ENCODE results near the gene SHISA6. TPM values are rescaled to one million over a fixed set of nuclear protein-coding genes. Genes with fewer than 3 reads are reported as not detected.

Gene SHISA6
- total RNA-seq, 3 donors from 2014 or later: 0.20 to 0.77 (median 0.73) TPM

GRCh38 chr17:11366272-11366850 lies 125.3 kb downstream of the SHISA6 start:
- Histone ChIP-seq H3K36me3 (ENCODE audit: low read depth) (no peaks in the 10 kb centered on the region), H3K4me1 (ENCODE audit: low read depth) (no peaks in the 10 kb centered on the region), H3K4me3 (no peak overlapping the region), H3K9me3 (no peaks in the 10 kb centered on the region)
- intact Hi-C loops (cut with DNase I, micrococcal nuclease): no loop called here
- TF ChIP-seq CTCF (IDR thresholded peaks at IDR 0.05): no peak
- no peak for ATAC-seq
- no peak for DNase-seq

DNA sequence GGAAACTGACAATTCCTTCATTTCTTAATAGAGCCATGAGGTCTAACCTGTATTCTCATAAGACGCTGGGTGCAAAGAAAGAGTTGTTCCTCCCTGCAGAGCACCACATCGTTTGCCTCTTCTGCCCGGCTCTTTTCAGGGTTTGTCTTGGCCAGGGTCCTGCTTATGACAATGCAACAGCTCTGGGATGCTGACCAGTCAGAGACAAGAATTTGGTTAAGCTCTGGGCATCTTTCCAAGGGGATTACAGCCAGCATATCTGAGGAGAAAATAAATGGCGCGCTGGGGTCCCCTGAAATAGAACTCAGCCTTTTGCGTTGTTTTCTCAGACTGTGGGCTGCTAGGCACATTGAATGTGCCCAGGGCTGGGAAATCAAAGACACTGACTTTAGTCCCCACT lies 128.6 kb downstream of the SHISA6 start:
- no peak for DNase-seq
- ATAC-seq: no peak
- Histone ChIP-seq H3K4me3 (no peak overlapping the region), H3K9me3 (no peaks in the 10 kb centered on the region), H3K4me1 (ENCODE audit: low read depth) (no peaks in the 10 kb centered on the region), H3K36me3 (ENCODE audit: low read depth) (no peaks in the 10 kb centered on the region)
- intact Hi-C loops (cut with DNase I, micrococcal nuclease): no loop called here
- TF ChIP-seq CTCF (IDR thresholded peaks at IDR 0.05): no peak

GRCh38 chr17:11372692-11373091 lies 131.7 kb downstream of the SHISA6 start:
- Histone ChIP-seq H3K9me3 (no peaks in the 10 kb centered on the region), H3K36me3 (ENCODE audit: low read depth) (no peaks in the 10 kb centered on the region), H3K4me1 (ENCODE audit: low read depth) (no peaks in the 10 kb centered on the region), H3K4me3 (no peak overlapping the region)
- no peak for TF ChIP-seq CTCF (IDR thresholded peaks at IDR 0.05)
- peak; percentile 50 for ATAC-seq
- intact Hi-C loops (cut with DNase I, micrococcal nuclease): no loop called here
- peak in 1 of 3 donors; percentile 19 for DNase-seq

- DNase-seq (no peak), ATAC-seq (no peak)
- H3K4me1 ChIP-seq (ENCODE audit: low read depth): no peaks in the 10 kb centered on the region
- no peaks in the 10 kb centered on the region for H3K36me3 ChIP-seq (ENCODE audit: low read depth)
- no peak overlapping the region for H3K4me3 ChIP-seq
- TF ChIP-seq CTCF (IDR thresholded peaks at IDR 0.05): no peak
- no peaks in the 10 kb centered on the region for H3K9me3 ChIP-seq
- intact Hi-C loops (cut with DNase I, micrococcal nuclease): no loop called here
Observed at GRCh38 chr17:11378506-11378905, 137.5 kb downstream of the SHISA6 start.

- ATAC-seq (no peak), DNase-seq (no peak)
- H3K36me3 ChIP-seq (ENCODE audit: low read depth): no peaks in the 10 kb centered on the region
- TF ChIP-seq CTCF (IDR thresholded peaks at IDR 0.05): no peak
- H3K9me3 ChIP-seq: no peaks in the 10 kb centered on the region
- H3K4me3 ChIP-seq: no peak overlapping the region
- H3K4me1 ChIP-seq (ENCODE audit: low read depth): no peaks in the 10 kb centered on the region
- intact Hi-C loops (cut with DNase I, micrococcal nuclease): no loop called here
Observed at GRCh38 chr17:11380761-11381160, 139.7 kb downstream of the SHISA6 start.

DNA sequence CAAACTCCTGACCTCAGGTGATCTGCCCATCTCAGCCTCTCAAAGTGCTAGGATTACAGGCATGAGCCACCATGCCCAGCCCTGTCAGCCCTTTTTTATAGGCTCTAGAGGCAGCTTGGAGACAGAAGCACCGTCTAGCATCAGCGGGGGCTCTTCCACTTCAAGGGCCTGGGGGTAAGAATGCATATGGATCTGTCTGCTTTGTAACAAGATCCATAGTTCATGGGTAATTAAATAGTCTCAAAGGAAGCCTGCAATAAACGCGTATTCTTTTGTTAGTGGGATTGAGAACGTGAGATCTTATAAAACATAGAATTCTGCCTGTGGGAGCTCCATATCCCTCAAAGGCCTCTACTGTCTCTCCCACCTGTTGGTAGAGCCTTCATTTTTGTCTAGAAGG lies 142.1 kb downstream of the SHISA6 start:
- Histone ChIP-seq H3K4me1 (ENCODE audit: low read depth) (no peaks in the 10 kb centered on the region), H3K9me3 (no peaks in the 10 kb centered on the region), H3K4me3 (no peak overlapping the region), H3K36me3 (ENCODE audit: low read depth) (no peaks in the 10 kb centered on the region)
- no peak for ATAC-seq
- intact Hi-C loops (cut with DNase I, micrococcal nuclease): no loop called here
- DNase-seq: no peak
- TF ChIP-seq CTCF (IDR thresholded peaks at IDR 0.05): no peak

Data from mucosa of descending colon (tissue), 3 donors.